Endothelial cell of umbilical vein (primary cell): ENCODE results near the gene INPP5E. TPM values are rescaled to one million over a fixed set of nuclear protein-coding genes. Genes with fewer than 3 reads are reported as not detected.

Source experiments
- BruUV-seq: library from RNA; stranded (reverse); fragments of 400-500 nt; replicated peaks from 2 replicates; lab custom pipeline; 2021; lab: Mats Ljungman, UMichigan
- CTCF ChIA-PET: fragments of 300-600, 350-600 bp; sonication (Branson Sonifier 250); formaldehyde crosslinking; loops from one replicate; lab custom pipeline; 2021; ENCODE audit warnings: antibody characterized with exemption, inconsistent platforms; lab: Charles Lee
- POLR2A ChIA-PET: fragments of 300-600, 350-600 bp; sonication (Branson Sonifier 250); formaldehyde crosslinking; loops from one replicate; lab custom pipeline; 2021; ENCODE audit warnings: antibody characterized with exemption, inconsistent platforms; lab: Charles Lee
- DNase-seq: peaks from one replicate; pipeline ENCODE4 v3.0.0-alpha.2; 2011; ENCODE audit warnings: low read depth, low spot score
- FAIRE-seq: peaks from 2 replicates; lab custom pipeline; 2011; peaks lifted over from hg19 to GRCh38; lab: Jason Lieb, UNC
- H2AFZ ChIP-seq: 2 replicates; pipeline ENCODE4 v1.6.0; 2012; ENCODE audit warnings: low read depth, low read length, control low read depth, inconsistent platforms
- H3K27ac ChIP-seq: 2 replicates; pipeline ENCODE4 v1.5.1; 2011; ENCODE audit warnings: low read depth, mild to moderate bottlenecking, control low read depth, low read length, moderate library complexity; ENCODE audit not compliant: insufficient read depth
- H3K27me3 ChIP-seq, 2 experiments: 2 replicates each; pipeline versions ENCODE4 v1.6.0 to v1.6.1; 2011; ENCODE audit warnings: low read length in 2 of 2, mixed read lengths in 1 of 2; ENCODE audit not compliant: control insufficient read depth in 2 of 2, insufficient read depth in 2 of 2
- H3K36me3 ChIP-seq, 2 experiments: 2 replicates in 1 of 2; 3 replicates in 1 of 2; pipeline ENCODE4 v1.5.1; 2011; ENCODE audit warnings: low read length in 2 of 2, mild to moderate bottlenecking in 1 of 2, moderate library complexity in 1 of 2; ENCODE audit not compliant: control insufficient read depth in 2 of 2, insufficient read depth in 2 of 2; ENCODE audit errors: extremely low read depth in 1 of 2
- H3K4me1 ChIP-seq: 3 replicates; pipeline ENCODE4 v1.5.1; 2011; ENCODE audit warnings: mild to moderate bottlenecking, low read length; ENCODE audit not compliant: control insufficient read depth, insufficient read depth; ENCODE audit errors: extremely low read depth
- H3K4me2 ChIP-seq: 2 replicates; pipeline ENCODE4 v1.6.1; 2011; ENCODE audit warnings: low read length, control low read depth, mixed read lengths; ENCODE audit not compliant: insufficient read depth
- H3K4me3 ChIP-seq, 3 experiments: fragments of 200-600 bp in 1 of 3; sonication (generic), shearing (Covaris generic) in 1 of 3; replicated peaks in 1 of 3; 2 replicates each; pipeline ENCODE4 v1.5.1; 2011 to 2016; ENCODE audit warnings: control low read depth in 3 of 3, low read length in 3 of 3, mild to moderate bottlenecking in 2 of 3, inconsistent platforms in 1 of 3, low read depth in 1 of 3, moderate library complexity in 1 of 3; ENCODE audit not compliant: insufficient read depth in 1 of 3
- H3K79me2 ChIP-seq: 2 replicates; pipeline ENCODE4 v1.6.0; 2012; ENCODE audit warnings: low read length, inconsistent platforms; ENCODE audit not compliant: control insufficient read depth, insufficient read depth
- H3K9ac ChIP-seq: replicated peaks from 2 replicates; pipeline ENCODE3; 2011; ENCODE audit warnings: low read length, control low read depth; ENCODE audit not compliant: insufficient read depth; ENCODE audit errors: extremely low read depth
- H3K9me1 ChIP-seq: replicated peaks from 3 replicates; pipeline ENCODE4 v1.6.0; 2011; ENCODE audit warnings: mild to moderate bottlenecking, low read length; ENCODE audit not compliant: control insufficient read depth, insufficient read depth; ENCODE audit errors: extremely low read depth
- H3K9me3 ChIP-seq: replicated peaks from 2 replicates; pipeline ENCODE4 v1.5.1; 2012; ENCODE audit warnings: low read length, inconsistent platforms; ENCODE audit not compliant: control insufficient read depth, insufficient read depth
- H4K20me1 ChIP-seq: replicated peaks from 2 replicates; pipeline ENCODE3; 2011; ENCODE audit warnings: mild to moderate bottlenecking, low read length; ENCODE audit not compliant: control insufficient read depth, insufficient read depth; ENCODE audit errors: extremely low read depth
- EZH2 ChIP-seq: IDR thresholded peaks from 2 replicates; pipeline ENCODE4 v1.6.1; 2012; ENCODE audit warnings: borderline replicate concordance, low read depth, mild to moderate bottlenecking, moderate library complexity, low read length, inconsistent platforms; ENCODE audit not compliant: severe bottlenecking
- FOS ChIP-seq: IDR thresholded peaks from 2 replicates; pipeline ENCODE4 v1.6.1; 2011; ENCODE audit warnings: mild to moderate bottlenecking, low read length, moderate library complexity, borderline replicate concordance; ENCODE audit not compliant: insufficient read depth
- GATA2 ChIP-seq: IDR thresholded peaks from 2 replicates; pipeline ENCODE4 v1.7.0; 2011; ENCODE audit warnings: low read depth, mild to moderate bottlenecking, moderate library complexity, mixed read lengths, low read length; ENCODE audit not compliant: insufficient read length, insufficient read depth
- JUN ChIP-seq: IDR thresholded peaks from 2 replicates; pipeline ENCODE4 v1.6.1; 2011; ENCODE audit warnings: borderline replicate concordance, low read depth; ENCODE audit not compliant: insufficient read length, insufficient read depth
- MYC ChIP-seq: IDR thresholded peaks from one replicate; pipeline ENCODE4 v1.6.1; 2011; ENCODE audit warnings: mild to moderate bottlenecking, low read depth, low read length
- POLR2A ChIP-seq: IDR thresholded peaks from 2 replicates; pipeline ENCODE4 v1.6.1; 2012; ENCODE audit warnings: low read depth, mild to moderate bottlenecking, control low read depth, low read length
- POLR2AphosphoS5 ChIP-seq: IDR thresholded peaks from 2 replicates; pipeline ENCODE4 v1.6.1; 2012; ENCODE audit warnings: low read depth, mild to moderate bottlenecking, control low read depth, low read length, moderate library complexity; ENCODE audit not compliant: insufficient read depth
- dilution Hi-C: fragments of 300-500 bp; cut with MboI; formaldehyde crosslinking; loops from one replicate; pipeline ENCODE4 v1.15.0; 2019; ENCODE audit warnings: low sequenced_read_pairs; ENCODE audit not compliant: extremely low pct_ligation_motif_present
- intact Hi-C: fragments of 100-400 bp; cut with micrococcal nuclease; formaldehyde crosslinking; loops from one replicate; pipeline ENCODE4 v1.10.0; 2022
- polyA plus RNA-seq, 4 experiments: library from polyadenylated mRNA; depleted of rRNA in 3 of 4; stranded (reverse) in 3 of 4; unstranded in 1 of 4; fragments of >200 nt; gene quantifications; 2 replicates each; pipeline versions ENCODE4 v1.2.1 to v1.2.3, GENCODE V29; 2011 to 2012; ENCODE audit warnings: missing spikeins in 1 of 4
- total RNA-seq: library from RNA; stranded (reverse); gene quantifications from 2 replicates; pipeline ENCODE4 v1.2.3, GENCODE V29; 2021
- TF ChIP-seq, protein P1 (sequence below): IDR thresholded peaks from 2 replicates; pipeline ENCODE4 v1.6.1; 2011; ENCODE audit not compliant: insufficient read depth, insufficient read length
- TF ChIP-seq, protein P2 (sequence below), 2 donors: IDR thresholded peaks; 1 replicate in 1 of 2; 2 replicates in 1 of 2; pipeline ENCODE4 v1.5.1; 2011; ENCODE audit warnings: low read length in 2 of 2, mild to moderate bottlenecking in 2 of 2, moderate library complexity in 2 of 2, control low read depth in 1 of 2, inconsistent platforms in 1 of 2, low read depth in 1 of 2; ENCODE audit not compliant: insufficient read depth in 1 of 2; ENCODE audit errors: extremely low read depth in 1 of 2

The INPP5E gene
- total and polyA plus RNA-seq, 2 donors (not counting 3 experiments of a cell fraction or from before 2014, with no cell fraction given) = 15.0 to 24.5 TPM

DNA sequence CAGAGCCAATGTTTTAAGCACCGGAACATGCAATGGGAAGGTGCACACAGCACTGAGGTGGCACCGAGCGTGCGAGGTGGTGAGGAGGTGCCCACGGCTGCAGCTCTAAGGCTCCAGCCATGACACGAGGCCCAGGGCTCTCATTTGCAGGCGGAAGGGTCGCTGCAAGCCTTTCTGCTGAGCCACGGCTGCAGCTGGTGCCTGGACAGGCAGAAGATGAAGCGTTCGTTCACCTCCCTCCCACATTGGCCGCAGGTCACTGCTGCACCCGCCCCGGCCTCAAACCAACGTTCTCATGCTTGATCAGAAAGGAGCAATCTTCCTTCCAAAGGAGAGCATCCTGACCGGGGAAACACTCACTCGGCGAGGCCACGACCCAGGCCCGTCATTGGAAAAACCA, 4.5 kb upstream of the INPP5E start:
- H3K4me2 ChIP-seq = no peak overlapping the region

DNA sequence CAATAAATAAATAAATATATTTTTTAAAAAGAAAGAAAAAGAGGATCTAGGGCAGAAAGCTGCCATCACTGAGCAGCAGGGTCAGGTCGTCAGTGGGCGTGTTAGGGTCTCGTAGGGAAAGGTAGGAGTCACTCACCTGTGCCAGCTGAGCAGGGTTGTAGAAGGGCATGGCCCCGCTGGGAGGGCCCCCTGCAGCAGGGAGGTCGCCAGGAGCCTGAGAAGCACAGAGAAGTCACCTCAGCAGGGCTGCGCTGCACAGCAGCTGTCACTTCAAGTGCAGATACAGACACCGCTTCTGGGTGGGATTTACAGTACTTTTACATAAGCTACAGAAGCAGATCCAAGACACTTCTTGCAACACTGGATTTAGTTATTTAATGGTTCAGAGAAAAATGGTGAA, 4.0 kb upstream of the INPP5E start:
- dilution Hi-C loops = no loop called here
- no TSS peak for BruUV-seq
- Histone ChIP-seq H3K27me3 (no peaks in the 10 kb centered on the region), H3K36me3 (peaks cover 15 to 56% of the 10 kb centered on the region in 2 experiments), H3K4me3 (no peak overlapping the region), H3K27ac (no peak overlapping the region), H3K4me1 (no peaks in the 10 kb centered on the region), H3K9me3 (no peaks in the 10 kb centered on the region), H3K9ac (no peak overlapping the region), H3K4me2 (no peak overlapping the region), H3K79me2 (peaks cover 8% of the 10 kb centered on the region), H4K20me1 (no peaks in the 10 kb centered on the region), H2AFZ (no peak overlapping the region), H3K9me1 (no peaks in the 10 kb centered on the region)
- TF ChIP-seq, protein P1, sequence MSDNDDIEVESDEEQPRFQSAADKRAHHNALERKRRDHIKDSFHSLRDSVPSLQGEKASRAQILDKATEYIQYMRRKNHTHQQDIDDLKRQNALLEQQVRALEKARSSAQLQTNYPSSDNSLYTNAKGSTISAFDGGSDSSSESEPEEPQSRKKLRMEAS = no peak
- TF ChIP-seq, protein P2, sequence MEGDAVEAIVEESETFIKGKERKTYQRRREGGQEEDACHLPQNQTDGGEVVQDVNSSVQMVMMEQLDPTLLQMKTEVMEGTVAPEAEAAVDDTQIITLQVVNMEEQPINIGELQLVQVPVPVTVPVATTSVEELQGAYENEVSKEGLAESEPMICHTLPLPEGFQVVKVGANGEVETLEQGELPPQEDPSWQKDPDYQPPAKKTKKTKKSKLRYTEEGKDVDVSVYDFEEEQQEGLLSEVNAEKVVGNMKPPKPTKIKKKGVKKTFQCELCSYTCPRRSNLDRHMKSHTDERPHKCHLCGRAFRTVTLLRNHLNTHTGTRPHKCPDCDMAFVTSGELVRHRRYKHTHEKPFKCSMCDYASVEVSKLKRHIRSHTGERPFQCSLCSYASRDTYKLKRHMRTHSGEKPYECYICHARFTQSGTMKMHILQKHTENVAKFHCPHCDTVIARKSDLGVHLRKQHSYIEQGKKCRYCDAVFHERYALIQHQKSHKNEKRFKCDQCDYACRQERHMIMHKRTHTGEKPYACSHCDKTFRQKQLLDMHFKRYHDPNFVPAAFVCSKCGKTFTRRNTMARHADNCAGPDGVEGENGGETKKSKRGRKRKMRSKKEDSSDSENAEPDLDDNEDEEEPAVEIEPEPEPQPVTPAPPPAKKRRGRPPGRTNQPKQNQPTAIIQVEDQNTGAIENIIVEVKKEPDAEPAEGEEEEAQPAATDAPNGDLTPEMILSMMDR (IDR thresholded peaks at IDR 0.05; ENCODE audit: extremely low read depth in 1 of 2, insufficient read depth in 1 of 2, low read depth in 1 of 2, low read length in 2 of 2) = no peak
- no peak for TF ChIP-seq GATA2
- no peak for TF ChIP-seq POLR2A
- no peak for TF ChIP-seq FOS
- TF ChIP-seq POLR2AphosphoS5 = no peak
- no peak for TF ChIP-seq MYC
- TF ChIP-seq JUN = no peak
- no peak for TF ChIP-seq EZH2
- ChIA-PET CTCF (no interaction called here), POLR2A (no interaction called here)
- intact Hi-C loops = no loop called here
- DNase-seq (no peak), FAIRE-seq (no peak)

More for the DNA sequence above, 4.5 kb upstream of the INPP5E start:
- H3K36me3 ChIP-seq = peaks cover 15 to 59% of the 10 kb centered on the region in 2 experiments
- ChIA-PET POLR2A (no interaction called here), CTCF (no interaction called here)
- no peak overlapping the region for H2AFZ ChIP-seq
- intact Hi-C loops = no loop called here
- FAIRE-seq = no peak
- no peaks in the 10 kb centered on the region for H3K4me1 ChIP-seq
- H4K20me1 ChIP-seq = no peaks in the 10 kb centered on the region
- no peak overlapping the region for H3K9ac ChIP-seq
- peaks cover 4% of the 10 kb centered on the region for H3K79me2 ChIP-seq
- dilution Hi-C loops = no loop called here
- H3K9me3 ChIP-seq = no peaks in the 10 kb centered on the region
- no TSS peak for BruUV-seq
- H3K4me3 ChIP-seq = no peak overlapping the region
- no peaks in the 10 kb centered on the region for H3K27me3 ChIP-seq
- no peak overlapping the region for H3K27ac ChIP-seq
- TF ChIP-seq MYC (no peak), GATA2 (no peak), FOS (no peak)
- TF ChIP-seq, protein P2 (IDR thresholded peaks at IDR 0.05; ENCODE audit: extremely low read depth in 1 of 2, insufficient read depth in 1 of 2, low read depth in 1 of 2, low read length in 2 of 2) = no peak
- DNase-seq = no peak
- no peaks in the 10 kb centered on the region for H3K9me1 ChIP-seq
